Measurements from ENCODE around the gene NEURL1. TPM values are rescaled to one million over a fixed set of nuclear protein-coding genes. Genes with fewer than 3 reads are reported as not detected.

NEURL1 gene
- total RNA-seq, 1 experiment from 2014 or later = 1.7 TPM

- Histone ChIP-seq H3K27ac (ENCODE audit: low read length) (no peak overlapping the region), H3K79me2 (ENCODE audit: low read length) (no peaks in the 10 kb centered on the region), H3F3A (ENCODE audit: low read length, unreplicated experiment) (no peaks in the 10 kb centered on the region), H3K4me3 (ENCODE audit: low read length) (no peak overlapping the region), H3K9me3 (ENCODE audit: low read length) (no peaks in the 10 kb centered on the region), H4K20me1 (ENCODE audit: low read length) (no peaks in the 10 kb centered on the region), H2AFZ (ENCODE audit: low read length) (no peak overlapping the region), H3K36me3 (ENCODE audit: low read depth, low read length) (no peaks in the 10 kb centered on the region), H3K4me1 (ENCODE audit: insufficient read depth, low read length) (no peaks in the 10 kb centered on the region), H3K4me2 (ENCODE audit: low read length) (no peak overlapping the region), H3K27me3 (ENCODE audit: low read length) (no peaks in the 10 kb centered on the region), H3K9ac (ENCODE audit: low read length) (no peak overlapping the region), H3K9me2 (replicated peaks; ENCODE audit: low read length) (no peaks in the 10 kb centered on the region)
- no TSS peak for BruUV-seq (replicated peaks)
- ChIA-PET CTCF (interaction anchor here (0.6 to 1.5 kb wide), 2 partner anchors 106 to 162 kb away, joined by 3 to 4 read pairs; no protein-coding TSS in a partner anchor), POLR2A (ENCODE audit: unreplicated experiment) (no interaction called here)
- intact Hi-C loops (cut with micrococcal nuclease) = loop anchor here (5.0 kb wide), 1 partner anchor 100 kb away; the partner anchor contains the start of gene NEURL1
- TF ChIP-seq EZH2phosphoT487 (IDR thresholded peaks at IDR 0.05; ENCODE audit: borderline replicate concordance, low read length) (no peak), CTCF (conservative IDR thresholded peaks at IDR 0.05; ENCODE audit: low read depth, low read length) (peak; percentile 69)
- ATAC-seq (peak; percentile 86), DNase-seq (peak; percentile 51)
These were observed 98.9 kb downstream of the NEURL1 start for GRCh38 chr10:103592186-103593021.

DNA sequence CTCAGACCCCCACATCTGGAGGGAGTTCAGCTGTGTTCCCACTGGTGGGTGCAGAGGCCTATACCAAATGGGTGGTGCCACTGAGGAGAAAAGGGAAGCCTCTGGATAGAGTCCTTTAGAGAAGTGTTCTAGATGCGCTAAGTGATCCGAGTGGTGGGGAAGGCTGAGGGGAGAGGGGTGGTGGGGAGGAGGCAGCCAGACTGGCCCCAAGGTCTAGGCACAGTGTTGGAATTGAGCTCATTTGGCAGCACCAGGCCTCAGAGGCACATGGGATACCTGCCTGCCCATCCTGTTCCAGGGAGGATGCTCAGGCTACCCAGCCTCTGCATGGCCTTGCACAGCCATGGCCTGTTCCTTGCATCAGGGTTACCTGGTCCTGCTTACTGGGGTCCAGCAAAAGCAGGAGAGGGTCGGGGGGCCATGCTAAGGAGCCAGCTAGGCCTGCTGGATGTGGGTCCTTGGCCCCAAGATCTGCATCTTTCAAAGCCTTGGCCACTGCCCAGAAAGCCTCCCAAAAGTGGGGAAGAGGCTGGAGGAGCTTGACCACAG, 99.6 kb downstream of the NEURL1 start:
- Histone ChIP-seq H4K20me1 (ENCODE audit: low read length) (no peaks in the 10 kb centered on the region), H3K79me2 (ENCODE audit: low read length) (no peaks in the 10 kb centered on the region), H3K4me2 (ENCODE audit: low read length) (no peak overlapping the region), H3K27me3 (ENCODE audit: low read length) (no peaks in the 10 kb centered on the region), H3K4me1 (ENCODE audit: insufficient read depth, low read length) (no peaks in the 10 kb centered on the region), H3K36me3 (ENCODE audit: low read depth, low read length) (no peaks in the 10 kb centered on the region), H3K9ac (ENCODE audit: low read length) (no peak overlapping the region), H3F3A (ENCODE audit: low read length, unreplicated experiment) (no peaks in the 10 kb centered on the region), H2AFZ (ENCODE audit: low read length) (no peak overlapping the region), H3K4me3 (ENCODE audit: low read length) (no peak overlapping the region), H3K27ac (ENCODE audit: low read length) (no peak overlapping the region), H3K9me3 (ENCODE audit: low read length) (no peaks in the 10 kb centered on the region), H3K9me2 (replicated peaks; ENCODE audit: low read length) (no peaks in the 10 kb centered on the region)
- no TSS peak for BruUV-seq (replicated peaks)
- POLR2A ChIA-PET (ENCODE audit: unreplicated experiment) = no interaction called here
- TF ChIP-seq CTCF (conservative IDR thresholded peaks at IDR 0.05; ENCODE audit: low read depth, low read length) (no peak), EZH2phosphoT487 (IDR thresholded peaks at IDR 0.05; ENCODE audit: borderline replicate concordance, low read length) (no peak), EZH2 (IDR thresholded peaks at IDR 0.05; ENCODE audit: low read length, unreplicated experiment) (no peak)
- ATAC-seq = no peak
- no peak for DNase-seq
- CTCF ChIA-PET = interaction anchor here (0.6 to 1.5 kb wide), 2 partner anchors 107 to 162 kb away, joined by 3 to 4 read pairs; no protein-coding TSS in a partner anchor
- intact Hi-C loops (cut with micrococcal nuclease) = loop anchor here (5.0 kb wide), 1 partner anchor 101 kb away; the partner anchor contains the start of gene NEURL1

Measured in PC-3 (cell line).